Erythroblast (primary cell): ENCODE results near the gene SPTBN1.

Experiments used
- GATA1 ChIP-seq: IDR thresholded peaks from 2 replicates; pipeline ENCODE4 v1.6.1; 2011; ENCODE audit warnings: low read depth, mild to moderate bottlenecking, control low read depth, low read length, moderate library complexity
- POLR2A ChIP-seq: IDR thresholded peaks from 2 replicates; pipeline ENCODE4 v1.6.1; 2011; ENCODE audit warnings: mild to moderate bottlenecking, low read length

DNA sequence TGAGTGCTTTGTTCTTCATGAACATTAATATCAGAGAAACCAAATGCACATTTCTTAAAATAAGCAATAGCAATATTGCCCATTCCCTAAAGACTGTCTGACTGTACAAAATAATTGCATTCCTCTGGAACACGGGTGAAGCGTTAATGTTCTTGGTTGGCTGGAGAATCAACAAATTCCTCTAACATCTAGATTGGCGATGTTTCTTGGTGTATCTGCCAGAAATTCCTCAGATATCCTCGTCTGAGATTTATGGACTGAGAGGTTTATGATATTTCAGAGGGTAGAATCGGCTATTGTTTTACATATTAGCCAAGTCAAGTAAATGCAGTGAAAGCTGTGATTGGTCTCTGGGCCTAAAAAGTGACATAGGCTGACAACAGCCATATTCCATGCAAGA lies 27.1 kb upstream of the SPTBN1 start:
- TF ChIP-seq POLR2A (no peak), GATA1 (no peak)
